Mononuclear cell (primary cell): Measurements from ENCODE around the gene ABAT. TPM values are rescaled to one million over a fixed set of nuclear protein-coding genes. Genes with fewer than 3 reads are reported as not detected.

ENCODE experiments used
- H3K27me3 ChIP-seq: 2 replicates; pipeline ENCODE4 v1.6.0; 2011; ENCODE audit warnings: low read length, control low read depth; ENCODE audit not compliant: insufficient read depth
- H3K4me1 ChIP-seq: 2 replicates; pipeline ENCODE4 v1.5.1; 2011; ENCODE audit warnings: mild to moderate bottlenecking, low read length, control low read depth; ENCODE audit not compliant: insufficient read depth
- H3K4me3 ChIP-seq: 2 replicates; pipeline ENCODE4 v1.5.1; 2011; ENCODE audit warnings: mild to moderate bottlenecking, low read length, moderate library complexity
- H3K9me3 ChIP-seq: 2 replicates; pipeline ENCODE4 v1.5.1; 2011; ENCODE audit warnings: low read depth, mild to moderate bottlenecking, control low read depth, low read length
- total RNA-seq: library from RNA; depleted of rRNA; stranded (reverse); fragments of >200 nt; gene quantifications from one replicate; pipeline ENCODE4 v1.2.3, GENCODE V29; 2012

Gene ABAT
- 2.5 TPM for total RNA-seq

GRCh38 chr16:8674413-8675022, at the start of gene ABAT:
Gene ABAT (plus strand): TSS chr16:8674617. CDS start chr16:8735740, 61,123 bp downstream.
- Histone ChIP-seq H3K27me3 (no peaks in the 10 kb centered on the region), H3K9me3 (no peaks in the 10 kb centered on the region), H3K4me3 (peak within 1 kb of the TSS; percentile 60), H3K4me1 (peaks cover 14% of the 10 kb centered on the region)

- no peaks in the 10 kb centered on the region for H3K9me3 ChIP-seq
- peaks cover 18% of the 10 kb centered on the region for H3K4me1 ChIP-seq
- H3K27me3 ChIP-seq = no peaks in the 10 kb centered on the region
- H3K4me3 ChIP-seq = no peak overlapping the region
Measured at GRCh38 chr16:8625491-8626087, 48.8 kb upstream of the ABAT start.

DNA sequence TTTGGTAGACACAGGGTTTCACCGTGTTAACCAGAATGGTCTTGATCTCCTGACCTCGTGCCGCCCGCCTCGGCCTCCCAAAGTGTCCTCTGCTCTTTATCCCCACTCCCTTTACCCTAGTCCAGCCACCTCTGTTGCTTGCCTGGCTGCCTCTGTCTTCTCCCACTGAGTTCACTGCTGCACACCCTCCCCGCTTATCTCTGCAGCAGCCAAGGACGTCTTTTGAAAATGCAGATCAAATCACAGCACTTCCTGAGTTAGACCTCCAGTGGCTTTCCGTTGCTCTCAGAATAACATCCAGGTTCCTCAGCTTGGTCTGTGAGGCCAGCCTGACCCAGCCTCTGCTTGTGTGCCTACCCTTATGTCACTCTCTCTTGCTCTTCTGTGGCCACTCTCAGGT, 47.5 kb upstream of the ABAT start:
- Histone ChIP-seq H3K4me1 (peaks cover 31% of the 10 kb centered on the region), H3K4me3 (no peak overlapping the region), H3K27me3 (no peaks in the 10 kb centered on the region), H3K9me3 (no peaks in the 10 kb centered on the region)

- Histone ChIP-seq H3K27me3 (no peaks in the 10 kb centered on the region), H3K4me1 (peaks cover 31% of the 10 kb centered on the region), H3K4me3 (no peak overlapping the region), H3K9me3 (no peaks in the 10 kb centered on the region)
Measured at GRCh38 chr16:8627456-8627855, 47.0 kb upstream of the ABAT start.

- Histone ChIP-seq H3K9me3 (no peaks in the 10 kb centered on the region), H3K27me3 (no peaks in the 10 kb centered on the region), H3K4me1 (peaks cover 33% of the 10 kb centered on the region), H3K4me3 (no peak overlapping the region)
Measured at GRCh38 chr16:8628981-8629725, 45.3 kb upstream of the ABAT start.

GRCh38 chr16:8630255-8630953, 44.0 kb upstream of the ABAT start:
- Histone ChIP-seq H3K4me1 (peaks cover 38% of the 10 kb centered on the region), H3K9me3 (no peaks in the 10 kb centered on the region), H3K4me3 (no peak overlapping the region), H3K27me3 (no peaks in the 10 kb centered on the region)

GRCh38 chr16:8631373-8631772, 43.0 kb upstream of the ABAT start:
- Histone ChIP-seq H3K9me3 (no peaks in the 10 kb centered on the region), H3K4me3 (no peak overlapping the region), H3K4me1 (peaks cover 38% of the 10 kb centered on the region), H3K27me3 (no peaks in the 10 kb centered on the region)

GRCh38 chr16:8631818-8632465, 42.5 kb upstream of the ABAT start:
- Histone ChIP-seq H3K27me3 (no peaks in the 10 kb centered on the region), H3K4me1 (peaks cover 38% of the 10 kb centered on the region), H3K9me3 (no peaks in the 10 kb centered on the region), H3K4me3 (no peak overlapping the region)

- H3K4me3 ChIP-seq = no peak overlapping the region
- H3K9me3 ChIP-seq = no peaks in the 10 kb centered on the region
- peaks cover 38% of the 10 kb centered on the region for H3K4me1 ChIP-seq
- H3K27me3 ChIP-seq = no peaks in the 10 kb centered on the region
Measured at GRCh38 chr16:8632675-8633182, 41.7 kb upstream of the ABAT start.

- Histone ChIP-seq H3K4me3 (no peak overlapping the region), H3K4me1 (peaks cover 38% of the 10 kb centered on the region), H3K27me3 (no peaks in the 10 kb centered on the region), H3K9me3 (no peaks in the 10 kb centered on the region)
Measured at GRCh38 chr16:8634991-8635736, 39.3 kb upstream of the ABAT start.

- Histone ChIP-seq H3K4me1 (peaks cover 16% of the 10 kb centered on the region), H3K27me3 (no peaks in the 10 kb centered on the region), H3K4me3 (no peak overlapping the region), H3K9me3 (no peaks in the 10 kb centered on the region)
Measured at GRCh38 chr16:8639694-8640093, 34.7 kb upstream of the ABAT start.

DNA sequence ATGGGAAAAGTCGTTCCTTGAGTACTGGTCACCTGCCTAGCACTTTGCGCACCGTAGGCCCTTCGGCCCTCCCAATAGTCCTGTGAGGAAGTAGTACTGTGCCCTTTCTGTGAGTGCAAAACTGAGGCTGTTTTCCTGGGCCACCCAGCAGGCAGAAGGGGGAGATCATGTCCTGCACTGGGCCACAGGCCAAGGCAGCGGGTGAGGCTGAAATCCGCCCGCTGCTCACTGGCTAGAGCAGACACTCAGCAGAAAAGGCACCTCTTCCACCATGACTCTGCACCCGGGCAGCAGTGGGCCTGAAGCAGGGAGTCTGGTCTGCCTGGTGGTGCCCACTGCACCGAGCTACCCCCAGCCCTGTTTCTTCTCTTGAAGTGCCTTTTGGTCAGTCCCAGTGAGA, 32.7 kb upstream of the ABAT start:
- Histone ChIP-seq H3K27me3 (no peaks in the 10 kb centered on the region), H3K4me1 (peaks cover 27% of the 10 kb centered on the region), H3K4me3 (no peak overlapping the region), H3K9me3 (no peaks in the 10 kb centered on the region)

DNA sequence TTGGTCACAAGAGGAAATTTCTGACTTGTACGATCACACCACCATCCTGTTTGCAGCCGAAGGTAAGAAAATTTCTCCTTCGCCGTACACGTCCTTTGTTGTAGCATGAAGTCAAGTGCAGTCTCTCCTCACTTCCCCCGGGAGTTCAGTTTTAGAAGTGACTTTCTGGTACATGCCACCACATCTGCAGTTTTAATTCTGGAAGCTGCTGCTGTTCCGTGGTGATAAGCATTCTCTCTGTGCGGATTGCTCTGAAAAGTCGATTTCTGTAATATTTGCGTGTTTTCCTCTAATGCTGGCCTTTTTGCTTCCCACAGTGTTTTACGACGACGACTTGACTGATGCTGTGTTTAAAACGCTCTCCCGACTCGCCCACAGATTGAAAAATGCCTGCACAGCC, 32.3 kb upstream of the ABAT start:
- Histone ChIP-seq H3K9me3 (no peaks in the 10 kb centered on the region), H3K4me3 (no peak overlapping the region), H3K27me3 (no peaks in the 10 kb centered on the region), H3K4me1 (peaks cover 27% of the 10 kb centered on the region)
